ENCODE data around the gene PNRC1. TPM values are rescaled to one million over a fixed set of nuclear protein-coding genes. Genes with fewer than 3 reads are reported as not detected.

The PNRC1 gene
- polyA plus RNA-seq, 1 experiment = 22.6 TPM

DNA sequence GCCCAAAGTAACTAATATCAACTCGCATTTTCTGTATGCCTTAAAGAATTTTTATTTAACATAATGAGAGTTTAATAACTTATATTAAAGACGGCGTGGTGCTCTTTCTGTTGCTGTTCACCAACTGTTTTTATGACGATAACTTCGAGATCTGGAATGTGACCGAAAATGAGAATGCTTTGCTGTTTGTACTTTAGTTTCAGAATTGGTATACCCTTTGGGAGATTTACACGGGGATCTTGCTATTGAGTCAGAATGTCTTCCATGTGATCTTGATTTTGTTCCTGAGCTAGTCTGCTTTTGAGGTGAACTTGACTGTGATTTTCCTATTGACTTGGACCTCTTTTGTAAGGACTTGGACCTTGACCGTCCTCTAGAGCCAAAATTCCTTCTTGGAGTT lies 17.9 kb downstream of the PNRC1 start:
- no peak for DNase-seq (ENCODE audit: low read depth, low spot score)
- H3K27ac ChIP-seq (ENCODE audit: low read depth, low read length) = no peak overlapping the region
- no peaks in the 10 kb centered on the region for H3K9me3 ChIP-seq (ENCODE audit: control insufficient read depth, insufficient read depth, low read length)
- POLR2A ChIA-PET = no interaction called here
- no peak overlapping the region for H3K4me3 ChIP-seq (ENCODE audit: low read depth, low read length)
- H3K27me3 ChIP-seq (ENCODE audit: control insufficient read depth, insufficient read depth, low read length) = no peaks in the 10 kb centered on the region
- CTCF ChIA-PET = interaction anchor here (0.6 to 1.7 kb wide), 3 partner anchors 16 to 116 kb away, joined by 3 to 5 read pairs (median 4); no protein-coding TSS in a partner anchor
- TF ChIP-seq CTCF (IDR thresholded peaks at IDR 0.05; ENCODE audit: low read depth, low read length) = no peak

GRCh38 chr6:89100114-89100513 lies 19.6 kb downstream of the PNRC1 start:
- no peak overlapping the region for H3K27ac ChIP-seq (ENCODE audit: low read depth, low read length)
- H3K9me3 ChIP-seq (ENCODE audit: control insufficient read depth, insufficient read depth, low read length) = no peaks in the 10 kb centered on the region
- H3K27me3 ChIP-seq (ENCODE audit: control insufficient read depth, insufficient read depth, low read length) = no peaks in the 10 kb centered on the region
- no peak for DNase-seq (ENCODE audit: low read depth, low spot score)
- CTCF ChIA-PET = interaction anchor here (0.7 to 1.3 kb wide), 2 partner anchors 8 to 272 kb away, joined by 3 to 5 read pairs; no protein-coding TSS in a partner anchor
- POLR2A ChIA-PET = no interaction called here
- H3K4me3 ChIP-seq (ENCODE audit: low read depth, low read length) = no peak overlapping the region
- no peak for TF ChIP-seq CTCF (IDR thresholded peaks at IDR 0.05; ENCODE audit: low read depth, low read length)

DNA sequence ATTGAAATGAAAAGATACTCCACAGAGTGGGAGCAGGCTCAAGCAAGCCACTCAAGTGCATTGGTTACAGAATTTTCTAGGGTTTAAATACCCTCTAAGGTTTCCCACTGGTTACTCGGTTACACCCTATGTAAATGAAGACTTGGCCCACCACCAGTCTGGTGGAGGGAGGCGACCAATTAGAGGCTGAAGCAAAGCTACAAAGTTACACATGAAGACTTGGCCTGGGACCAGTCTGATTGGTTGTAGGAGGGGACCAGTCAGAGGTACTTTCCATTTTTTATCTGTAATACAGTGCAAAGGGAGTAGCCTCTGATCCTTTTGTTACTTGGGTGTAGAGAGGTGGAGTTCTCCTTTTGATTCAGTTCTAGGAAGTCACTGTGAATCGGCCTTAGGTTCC lies 29.7 kb downstream of the PNRC1 start:
- no peak for TF ChIP-seq CTCF (IDR thresholded peaks at IDR 0.05; ENCODE audit: low read depth, low read length)
- Histone ChIP-seq H3K4me3 (ENCODE audit: low read depth, low read length) (no peak overlapping the region), H3K27ac (ENCODE audit: low read depth, low read length) (no peak overlapping the region), H3K9me3 (ENCODE audit: control insufficient read depth, insufficient read depth, low read length) (no peaks in the 10 kb centered on the region), H3K27me3 (ENCODE audit: control insufficient read depth, insufficient read depth, low read length) (peaks cover 3% of the 10 kb centered on the region)
- CTCF ChIA-PET = no interaction called here
- POLR2A ChIA-PET = no interaction called here
- DNase-seq (ENCODE audit: low read depth, low spot score) = no peak

GRCh38 chr6:89111933-89112332 lies 31.4 kb downstream of the PNRC1 start:
- Histone ChIP-seq H3K27ac (ENCODE audit: low read depth, low read length) (no peak overlapping the region), H3K4me3 (ENCODE audit: low read depth, low read length) (no peak overlapping the region), H3K9me3 (ENCODE audit: control insufficient read depth, insufficient read depth, low read length) (no peaks in the 10 kb centered on the region), H3K27me3 (ENCODE audit: control insufficient read depth, insufficient read depth, low read length) (peaks cover 10% of the 10 kb centered on the region)
- no peak for DNase-seq (ENCODE audit: low read depth, low spot score)
- ChIA-PET POLR2A (no interaction called here), CTCF (no interaction called here)
- TF ChIP-seq CTCF (IDR thresholded peaks at IDR 0.05; ENCODE audit: low read depth, low read length) = no peak

DNA sequence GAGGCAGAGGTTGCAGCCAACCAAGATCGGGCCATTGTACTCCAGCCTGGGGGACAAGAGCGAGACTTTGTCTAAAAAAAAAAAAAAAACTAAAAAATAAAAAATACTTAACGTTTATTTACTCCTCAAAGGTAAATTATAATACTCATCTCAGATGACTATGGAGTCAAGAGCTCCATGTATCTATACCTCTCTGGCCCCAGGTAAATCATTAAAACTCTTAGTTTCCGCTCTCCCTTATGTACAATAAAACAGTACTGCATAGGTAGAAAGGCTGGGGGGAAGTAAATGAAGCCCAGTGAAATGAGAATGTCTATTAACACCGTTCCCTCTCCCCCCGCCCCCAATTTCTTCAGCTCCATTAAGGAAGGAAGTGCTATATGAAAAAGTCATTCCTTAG lies 36.2 kb downstream of the PNRC1 start:
- H3K27ac ChIP-seq (ENCODE audit: low read depth, low read length) = no peak overlapping the region
- CTCF ChIA-PET = interaction anchor here (0.6 to 0.7 kb wide), 2 partner anchors 24 to 134 kb away, joined by 3 to 4 read pairs; no protein-coding TSS in a partner anchor

More for the DNA sequence above, 36.2 kb downstream of the PNRC1 start:
- DNase-seq (ENCODE audit: low read depth, low spot score) = no peak
- Histone ChIP-seq H3K9me3 (ENCODE audit: control insufficient read depth, insufficient read depth, low read length) (no peaks in the 10 kb centered on the region), H3K27me3 (ENCODE audit: control insufficient read depth, insufficient read depth, low read length) (peaks cover 20% of the 10 kb centered on the region), H3K4me3 (ENCODE audit: low read depth, low read length) (no peak overlapping the region)
- POLR2A ChIA-PET = no interaction called here
- TF ChIP-seq CTCF (IDR thresholded peaks at IDR 0.05; ENCODE audit: low read depth, low read length) = no peak

Data from AG04450 (cell line).